SU-DHL-6 (cell line): ENCODE data around the gene KATNB1.

ENCODE experiments used
- H2AFZ ChIP-seq: fragments of 200-600 bp; sonication (generic); 2 replicates; pipeline ENCODE4 v1.6.1; 2014; ENCODE audit warnings: low read depth, mild to moderate bottlenecking, moderate library complexity, mixed read lengths, antibody characterized with exemption, low read length; ENCODE audit not compliant: severe bottlenecking
- H3F3A ChIP-seq: fragments of 200-600 bp; shearing (Covaris generic); 2 replicates; pipeline ENCODE4 v1.6.0; 2016; ENCODE audit warnings: antibody characterized with exemption, mild to moderate bottlenecking; ENCODE audit not compliant: insufficient read depth
- H3K27ac ChIP-seq: fragments of 200-600 bp; sonication (generic); 2 replicates; pipeline ENCODE4 v1.5.1; 2016; ENCODE audit warnings: low read depth, mild to moderate bottlenecking, low read length, moderate library complexity, mixed read lengths
- H3K27me3 ChIP-seq: fragments of 200-600 bp; sonication (generic), shearing (Covaris generic); 2 replicates; pipeline ENCODE4 v1.6.0; 2014; ENCODE audit warnings: mild to moderate bottlenecking, low read length
- H3K36me3 ChIP-seq: fragments of 200-600 bp; sonication (generic); 2 replicates; pipeline ENCODE4 v1.6.1; 2014; ENCODE audit warnings: mild to moderate bottlenecking, low read length, mixed read lengths
- H3K4me2 ChIP-seq: fragments of 300-600, 200-600 bp; shearing (Covaris generic), sonication (generic); 2 replicates; pipeline ENCODE4 v1.6.0; 2014; ENCODE audit warnings: low read length, low read depth, mild to moderate bottlenecking; ENCODE audit not compliant: poor library complexity, severe bottlenecking
- H3K4me3 ChIP-seq: fragments of 200-600 bp; sonication (generic); 2 replicates; pipeline ENCODE4 v1.5.1; 2014; ENCODE audit warnings: antibody characterized with exemption, low read length, mild to moderate bottlenecking, mixed read lengths; ENCODE audit not compliant: insufficient read depth, poor library complexity, severe bottlenecking
- H3K79me2 ChIP-seq: fragments of 200-600 bp; sonication (generic); 2 replicates; pipeline ENCODE4 v1.6.1; 2014; ENCODE audit warnings: mild to moderate bottlenecking, low read length, moderate library complexity; ENCODE audit not compliant: insufficient read depth
- H3K9ac ChIP-seq: fragments of 200-600 bp; sonication (generic); 2 replicates; pipeline ENCODE4 v1.7.0; 2014; ENCODE audit warnings: mild to moderate bottlenecking, low read length
- H3K9me2 ChIP-seq: fragments of 200-600 bp; sonication (generic); replicated peaks from 2 replicates; pipeline ENCODE4 v1.6.1; 2014; ENCODE audit warnings: low read length; ENCODE audit not compliant: insufficient read depth
- H3K9me3 ChIP-seq: fragments of 200-600 bp; sonication (generic); 2 replicates; pipeline ENCODE4 v1.6.1; 2014; ENCODE audit warnings: low read length, mixed read lengths; ENCODE audit not compliant: insufficient read depth
- H4K20me1 ChIP-seq: fragments of 200-600 bp; sonication (generic); 2 replicates; pipeline ENCODE4 v1.6.1; 2014; ENCODE audit warnings: low read depth, mild to moderate bottlenecking, antibody characterized with exemption, low read length, moderate library complexity, mixed read lengths
- EZH2phosphoT487 ChIP-seq: fragments of 200-600 bp; sonication (generic), shearing (Covaris generic); conservative IDR thresholded peaks from 2 replicates; pipeline ENCODE4 v1.6.1; 2018; ENCODE audit warnings: mild to moderate bottlenecking, antibody characterized with exemption, low read length, moderate library complexity, mixed read lengths
- TF ChIP-seq, protein P1 (sequence below): fragments of 200-600 bp; sonication (generic); IDR thresholded peaks from one replicate; pipeline ENCODE4 v1.5.1; 2017; ENCODE audit warnings: antibody characterized with exemption, mild to moderate bottlenecking, low read length, moderate library complexity; ENCODE audit not compliant: insufficient read depth, poor library complexity, severe bottlenecking

KATNB1 gene

DNA sequence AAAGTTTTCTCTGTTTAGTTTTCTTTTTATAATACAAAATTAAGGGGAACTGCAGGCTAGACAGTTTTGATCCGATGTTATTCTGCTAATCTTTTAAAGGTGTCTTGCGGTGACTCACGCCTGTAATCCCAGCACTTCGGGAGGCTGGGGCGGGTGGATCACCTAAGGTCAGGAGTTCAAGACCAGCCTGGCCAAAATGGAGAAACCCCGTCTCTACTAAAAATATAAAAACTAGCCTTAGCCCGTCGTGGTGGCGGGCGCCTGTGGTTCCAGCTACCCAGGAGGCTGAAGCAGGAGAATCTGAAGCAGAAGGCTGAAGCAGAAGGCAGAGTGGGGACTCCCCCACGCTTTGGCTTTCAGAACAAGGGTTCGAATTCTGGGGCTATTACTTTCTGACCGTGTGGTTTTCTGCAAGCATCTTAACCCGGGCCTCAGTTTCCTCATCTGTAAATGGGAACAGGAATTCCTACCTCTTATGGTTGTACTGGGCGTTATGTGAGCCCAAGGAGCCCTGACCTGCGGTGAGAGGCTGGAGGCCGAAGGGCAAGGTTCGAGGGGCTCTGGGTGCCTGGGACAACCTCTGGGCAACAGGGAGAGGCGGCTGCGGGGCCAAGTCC is 1.2 kb upstream of the KATNB1 start:
- Histone ChIP-seq H3K9me2 (no peaks in the 10 kb centered on the region), H3K36me3 (no peaks in the 10 kb centered on the region), H3K9me3 (peaks cover 8% of the 10 kb centered on the region; the same call in 1 of the 2 replicates), H3K27me3 (no peaks in the 10 kb centered on the region), H4K20me1 (no peaks in the 10 kb centered on the region), H2AFZ (peak overlapping the region; percentile 94), H3K79me2 (no peaks in the 10 kb centered on the region), H3K4me2 (peak overlapping the region; percentile 99), H3K4me3 (peak overlapping the region; percentile 97), H3K9ac (peak overlapping the region; percentile 97), H3F3A (no peaks in the 10 kb centered on the region), H3K27ac (peak overlapping the region; percentile 35; the same call in 1 of the 2 replicates)
- TF ChIP-seq EZH2phosphoT487 = no peak
- TF ChIP-seq, protein P1, sequence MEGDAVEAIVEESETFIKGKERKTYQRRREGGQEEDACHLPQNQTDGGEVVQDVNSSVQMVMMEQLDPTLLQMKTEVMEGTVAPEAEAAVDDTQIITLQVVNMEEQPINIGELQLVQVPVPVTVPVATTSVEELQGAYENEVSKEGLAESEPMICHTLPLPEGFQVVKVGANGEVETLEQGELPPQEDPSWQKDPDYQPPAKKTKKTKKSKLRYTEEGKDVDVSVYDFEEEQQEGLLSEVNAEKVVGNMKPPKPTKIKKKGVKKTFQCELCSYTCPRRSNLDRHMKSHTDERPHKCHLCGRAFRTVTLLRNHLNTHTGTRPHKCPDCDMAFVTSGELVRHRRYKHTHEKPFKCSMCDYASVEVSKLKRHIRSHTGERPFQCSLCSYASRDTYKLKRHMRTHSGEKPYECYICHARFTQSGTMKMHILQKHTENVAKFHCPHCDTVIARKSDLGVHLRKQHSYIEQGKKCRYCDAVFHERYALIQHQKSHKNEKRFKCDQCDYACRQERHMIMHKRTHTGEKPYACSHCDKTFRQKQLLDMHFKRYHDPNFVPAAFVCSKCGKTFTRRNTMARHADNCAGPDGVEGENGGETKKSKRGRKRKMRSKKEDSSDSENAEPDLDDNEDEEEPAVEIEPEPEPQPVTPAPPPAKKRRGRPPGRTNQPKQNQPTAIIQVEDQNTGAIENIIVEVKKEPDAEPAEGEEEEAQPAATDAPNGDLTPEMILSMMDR = no peak

DNA sequence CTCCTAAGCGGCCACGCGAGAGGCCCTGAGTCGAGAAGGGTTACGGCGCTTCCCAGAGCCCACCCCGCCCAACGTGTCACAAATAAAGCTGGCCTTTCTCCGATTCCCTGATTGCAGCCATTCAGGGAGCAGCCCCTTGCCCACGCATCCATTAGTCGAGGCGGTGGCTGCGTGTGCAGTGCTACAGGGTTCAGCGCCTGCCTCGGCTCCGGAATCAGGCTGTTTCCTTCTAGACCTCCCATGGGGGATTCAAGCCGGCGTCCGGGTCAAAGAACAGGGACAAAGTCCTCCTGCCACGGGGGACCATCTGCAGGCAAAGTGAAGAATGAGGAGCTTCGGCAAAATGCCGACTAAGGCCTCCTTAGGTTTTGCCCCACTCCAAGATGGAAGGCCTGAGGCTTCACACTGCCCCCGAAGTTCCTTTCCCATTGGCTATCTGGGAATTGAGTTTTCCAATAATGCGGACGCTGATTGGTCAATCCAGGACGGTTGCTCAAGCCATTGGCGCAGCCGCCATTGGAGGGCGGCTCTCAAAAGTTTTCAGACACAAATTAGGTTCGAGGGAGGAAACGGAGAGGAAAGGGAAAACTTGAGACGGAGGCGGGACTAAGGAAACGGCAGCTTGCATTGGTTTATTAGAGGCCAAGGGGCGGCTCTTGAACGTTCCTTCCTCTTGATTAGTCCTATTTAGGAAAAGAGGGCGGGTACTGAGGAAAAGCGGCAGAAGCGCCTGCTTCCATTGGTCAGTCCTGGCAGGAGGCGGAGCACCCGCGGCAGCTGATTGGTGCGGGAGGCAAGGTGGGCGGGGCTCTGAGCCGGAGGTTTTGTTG is 430 bp upstream of the KATNB1 start:
- Histone ChIP-seq H3K9me3 (peaks cover 8% of the 10 kb centered on the region; the same call in 1 of the 2 replicates), H3K9ac (peak overlapping the region; percentile 97), H3K27ac (peak overlapping the region; percentile 35), H3K4me2 (peak overlapping the region; percentile 99), H4K20me1 (no peaks in the 10 kb centered on the region), H3K4me3 (peak overlapping the region; percentile 97), H3K36me3 (no peaks in the 10 kb centered on the region), H2AFZ (peak overlapping the region; percentile 94), H3K79me2 (no peaks in the 10 kb centered on the region), H3K9me2 (no peaks in the 10 kb centered on the region), H3F3A (no peaks in the 10 kb centered on the region), H3K27me3 (no peaks in the 10 kb centered on the region)
- no peak for TF ChIP-seq EZH2phosphoT487

DNA sequence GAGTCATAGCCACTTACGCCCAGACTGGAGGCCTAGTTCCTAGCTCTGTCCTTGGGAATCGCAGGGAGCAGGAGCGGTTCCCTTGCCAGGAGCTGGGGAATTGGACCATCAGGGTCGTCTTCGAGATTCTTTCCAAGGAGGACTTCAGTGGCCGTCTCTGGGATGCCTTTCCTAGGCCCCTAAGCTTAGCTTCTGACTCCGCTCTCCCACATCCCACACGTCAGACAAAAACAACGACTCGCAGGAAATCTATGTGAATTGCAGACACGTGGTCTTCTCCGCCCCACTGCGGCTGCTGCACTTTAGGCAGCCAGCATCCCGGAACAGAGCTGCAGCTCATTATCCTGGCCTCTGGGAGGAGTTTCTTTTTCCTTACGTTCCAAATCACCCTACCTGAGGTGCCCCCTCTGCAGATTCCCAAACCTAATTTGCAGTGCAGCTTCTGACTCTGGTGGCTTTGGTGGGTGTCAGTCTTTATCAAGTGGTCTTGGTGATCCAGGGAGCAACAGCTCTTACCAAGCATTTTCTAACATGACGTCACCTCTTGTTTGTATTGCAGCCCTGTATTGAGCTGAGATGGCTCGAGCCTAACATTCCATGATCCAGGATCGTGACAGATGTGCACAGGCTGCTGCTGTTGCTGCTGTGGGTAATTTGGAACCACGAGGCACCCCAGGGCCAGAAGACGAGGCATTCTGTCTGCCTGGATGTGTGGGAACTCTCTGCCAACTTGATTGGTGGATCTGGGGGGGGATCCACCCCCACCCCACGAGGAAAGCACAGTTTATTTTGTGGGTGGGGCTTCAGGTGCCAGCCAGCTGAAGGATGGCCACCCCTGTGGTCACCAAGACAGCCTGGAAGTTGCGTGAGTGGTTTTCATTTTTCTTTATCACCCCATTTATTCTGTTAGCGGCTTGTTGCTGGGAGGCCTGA is 1.1 kb downstream of the KATNB1 start:
- TF ChIP-seq EZH2phosphoT487 = no peak
- TF ChIP-seq, protein P1 = no peak
- peak overlapping the region; percentile 75 for H3K9ac ChIP-seq
- H3F3A ChIP-seq = no peaks in the 10 kb centered on the region
- peak overlapping the region; percentile 93 for H3K4me3 ChIP-seq
- peak overlapping the region; percentile 86 for H3K4me2 ChIP-seq
- H3K79me2 ChIP-seq = no peaks in the 10 kb centered on the region
- peaks cover 8% of the 10 kb centered on the region; the same call in 1 of the 2 replicates for H3K9me3 ChIP-seq
- no peak overlapping the region for H2AFZ ChIP-seq
- H3K27me3 ChIP-seq = no peaks in the 10 kb centered on the region
- H3K27ac ChIP-seq = no peak overlapping the region
- no peaks in the 10 kb centered on the region for H4K20me1 ChIP-seq
- H3K9me2 ChIP-seq = no peaks in the 10 kb centered on the region
- H3K36me3 ChIP-seq = no peaks in the 10 kb centered on the region
